ENCODE results near the gene POU2AF1. TPM values are rescaled to one million over a fixed set of nuclear protein-coding genes. Genes with fewer than 3 reads are reported as not detected.

The POU2AF1 gene
- total and polyA plus RNA-seq, 2 of the 8 experiments (the other 6 are each of a cell fraction or from before 2014, with no cell fraction given), result not detected

DNA sequence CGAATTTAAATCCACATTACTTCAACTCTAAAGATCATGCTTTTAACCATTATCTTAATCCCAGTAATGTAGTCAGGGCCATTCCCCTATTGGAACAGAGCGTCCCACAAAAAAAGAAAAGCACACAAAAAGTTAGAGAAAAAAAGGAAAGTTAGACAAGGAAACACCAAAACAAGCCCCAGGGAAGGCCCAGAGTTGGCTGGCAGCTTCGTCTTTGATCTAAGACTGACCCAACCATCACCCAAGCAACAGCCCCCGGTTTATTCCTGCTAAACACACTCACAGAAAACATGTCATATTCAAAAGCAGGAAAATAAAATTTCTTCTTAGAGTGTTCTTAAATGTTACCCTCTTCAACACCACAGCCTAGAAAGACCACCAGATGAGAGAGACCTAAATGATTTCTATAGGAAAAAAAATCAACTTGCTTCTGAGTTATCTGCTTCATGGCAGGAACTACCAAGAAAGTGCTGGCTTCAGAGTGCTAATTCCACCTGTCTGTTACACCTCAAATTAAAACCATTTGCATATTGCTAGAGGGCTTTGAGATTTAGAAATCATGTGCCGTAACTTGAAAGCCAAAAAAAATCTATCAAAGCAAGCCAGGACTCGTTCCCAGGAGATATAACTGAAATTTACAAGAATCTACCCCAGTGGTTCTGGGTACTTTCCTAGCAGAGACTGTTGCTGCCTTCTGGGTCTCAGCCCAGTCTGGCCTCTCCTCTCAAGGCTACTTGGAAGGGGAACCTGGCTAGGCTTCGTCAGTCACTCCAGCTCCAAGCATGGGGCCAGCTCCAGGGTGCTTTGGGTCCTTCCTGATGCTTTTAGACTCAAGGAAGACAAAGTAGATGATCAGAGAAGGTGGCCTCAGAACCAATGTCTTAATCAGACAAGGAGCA is 49.5 kb downstream of the POU2AF1 start:
- no peak overlapping the region for H3K23ac ChIP-seq (ENCODE audit: insufficient read length)
- no peak overlapping the region for H3K4me3 ChIP-seq (ENCODE audit: extremely low read depth in 1 of 4, insufficient read depth in 2 of 4, low read depth in 3 of 4, low read length in 4 of 4)
- H3K27ac ChIP-seq (ENCODE audit: low read depth, low read length), result no peak overlapping the region
- no peak overlapping the region for H4K8ac ChIP-seq (ENCODE audit: extremely low read depth, insufficient read depth, low read length)
- H4K20me1 ChIP-seq (replicated peaks in 1 of 2; ENCODE audit: control insufficient read depth in 1 of 2, insufficient read depth in 2 of 2, low read length in 2 of 2), result no peaks in the 10 kb centered on the region
- H3K4me2 ChIP-seq (ENCODE audit: insufficient read depth in 1 of 2, low read depth in 2 of 2, low read length in 2 of 2), result no peak overlapping the region
- H3K56ac ChIP-seq (replicated peaks; ENCODE audit: insufficient read length, low read depth, low read length), result no peak overlapping the region
- no peak overlapping the region for H2AFZ ChIP-seq (ENCODE audit: low read length)
- no peak overlapping the region for H2BK120ac ChIP-seq (replicated peaks; ENCODE audit: low read depth, low read length)
- H3K27me3 ChIP-seq (replicated peaks in 1 of 4; ENCODE audit: control insufficient read depth in 3 of 4, extremely low read depth in 1 of 4, insufficient read depth in 3 of 4, low read length in 3 of 4), result no peaks in the 10 kb centered on the region
- WGBS, 2 experiments (ENCODE audit: extremely low coverage in 1 of 2, insufficient coverage in 1 of 2, insufficient read length in 1 of 2, insufficient replicate concordance in 2 of 2, low coverage in 1 of 2, low lambda C conversion rate in 2 of 2, missing lambda C conversion rate in 1 of 2), result 91% methylated on average over 7 of the region's 7 CpGs; no CpG with 5 or more reads in 1 of the 2 experiments
- H3K18ac ChIP-seq (ENCODE audit: extremely low read depth, low read length), result no peak overlapping the region
- no peak overlapping the region for H3K4ac ChIP-seq (replicated peaks; ENCODE audit: insufficient read length, low read depth, low read length)
- no peak overlapping the region for H4K5ac ChIP-seq (ENCODE audit: insufficient read length, low read depth, low read length)
- H2BK12ac ChIP-seq (ENCODE audit: low read depth, low read length), result no peak overlapping the region
- H4K91ac ChIP-seq (replicated peaks; ENCODE audit: insufficient read length, low read length), result no peak overlapping the region
- no peak overlapping the region for H2BK5ac ChIP-seq (ENCODE audit: low read depth, low read length)
- no peak for FAIRE-seq
- H3K23me2 ChIP-seq (ENCODE audit: low read depth, low read length), result no peaks in the 10 kb centered on the region
- H3K9me3 ChIP-seq (ENCODE audit: insufficient read depth in 2 of 2, low read depth in 1 of 2, low read length in 1 of 2), result no peaks in the 10 kb centered on the region
- H2BK15ac ChIP-seq (ENCODE audit: low read length), result no peak overlapping the region
- no peak overlapping the region for H3K14ac ChIP-seq (ENCODE audit: insufficient read length)
- no peak overlapping the region for H3K9ac ChIP-seq (replicated peaks in 1 of 4; ENCODE audit: extremely low read depth in 1 of 4, low read depth in 3 of 4, low read length in 3 of 4)
- POLR2A ChIA-PET (ENCODE audit: partially characterized antibody), result no interaction called here
- H3K79me1 ChIP-seq (ENCODE audit: low read depth, low read length), result no peaks in the 10 kb centered on the region
- H3K36me3 ChIP-seq (ENCODE audit: control insufficient read depth in 2 of 4, insufficient read depth in 4 of 4, low read length in 3 of 4), result no peaks in the 10 kb centered on the region
- CTCF ChIA-PET (ENCODE audit: partially characterized antibody), result interaction anchor here (0.8 to 1.1 kb wide), 2 partner anchors 28 to 100 kb away, joined by 3 to 4 read pairs; no protein-coding TSS in a partner anchor
- no peaks in the 10 kb centered on the region for H3K79me2 ChIP-seq (ENCODE audit: control insufficient read depth in 1 of 2, insufficient read depth in 2 of 2, low read length in 2 of 2)
- no peak overlapping the region for H2AK5ac ChIP-seq (ENCODE audit: low read depth, low read length)
- DNase-seq (ENCODE audit: low read depth in 1 of 2, low spot score in 2 of 2), result no peak
- peaks cover 0 to 4% (median 0%) of the 10 kb centered on the region in 4 experiments; a peak in 1 of 7 replicates for H3K4me1 ChIP-seq (replicated peaks in 1 of 4; ENCODE audit: control insufficient read depth in 3 of 4, insufficient read depth in 4 of 4, low read length in 3 of 4)
- no peak overlapping the region for H2BK20ac ChIP-seq (ENCODE audit: low read length)
- TF ChIP-seq RFX5 (IDR thresholded peaks at IDR 0.05; ENCODE audit: borderline replicate concordance, low read depth, low read length), result no peak
- no peak for TF ChIP-seq TAF1 (IDR thresholded peaks at IDR 0.05; ENCODE audit: low read depth, low read length)
- no peak for TF ChIP-seq SP1 (IDR thresholded peaks at IDR 0.05; ENCODE audit: low read depth, low read length)
- no peak for TF ChIP-seq BACH1 (IDR thresholded peaks at IDR 0.05; ENCODE audit: low read length)
- no peak for TF ChIP-seq EP300 (IDR thresholded peaks at IDR 0.05; ENCODE audit: borderline replicate concordance in 1 of 2, low read depth in 2 of 2, low read length in 2 of 2)
- TF ChIP-seq ASH2L (IDR thresholded peaks at IDR 0.05; ENCODE audit: low read length), result no peak
- no peak for TF ChIP-seq CBX5 (IDR thresholded peaks at IDR 0.05; ENCODE audit: low read depth, low read length)
- TF ChIP-seq SUZ12 (IDR thresholded peaks at IDR 0.05; ENCODE audit: low read length), result no peak
- no peak for TF ChIP-seq HDAC6 (IDR thresholded peaks at IDR 0.05; ENCODE audit: low read depth, low read length)
- no peak for TF ChIP-seq MAFK (IDR thresholded peaks at IDR 0.05; ENCODE audit: low read depth, low read length)
- no peak for TF ChIP-seq SIRT6 (IDR thresholded peaks at IDR 0.05; ENCODE audit: low read length)
- no peak for TF ChIP-seq PHF8 (conservative IDR thresholded peaks at IDR 0.05; ENCODE audit: low read depth, low read length)
- TF ChIP-seq CTBP2 (IDR thresholded peaks at IDR 0.05; ENCODE audit: borderline replicate concordance, insufficient read depth, insufficient read length, low read length), result no peak

All from H1 (cell line).